Nucleus accumbens (tissue), 56 donors: ENCODE data around the gene SYT15B.
A peak's percentile ranks its signal among the peaks of the same experiment; 100 is the strongest.
"Not testable (repeated sequence)": the region's sequence is repeated elsewhere in the genome, so short reads cannot be mapped to it uniquely, and the experiment has no call there.

Experiments
- DNase-seq, 56 donors: peaks; one replicate each; lab custom pipeline; 2025; lab: John Stamatoyannopoulos, UW

Gene SYT15B

DNA sequence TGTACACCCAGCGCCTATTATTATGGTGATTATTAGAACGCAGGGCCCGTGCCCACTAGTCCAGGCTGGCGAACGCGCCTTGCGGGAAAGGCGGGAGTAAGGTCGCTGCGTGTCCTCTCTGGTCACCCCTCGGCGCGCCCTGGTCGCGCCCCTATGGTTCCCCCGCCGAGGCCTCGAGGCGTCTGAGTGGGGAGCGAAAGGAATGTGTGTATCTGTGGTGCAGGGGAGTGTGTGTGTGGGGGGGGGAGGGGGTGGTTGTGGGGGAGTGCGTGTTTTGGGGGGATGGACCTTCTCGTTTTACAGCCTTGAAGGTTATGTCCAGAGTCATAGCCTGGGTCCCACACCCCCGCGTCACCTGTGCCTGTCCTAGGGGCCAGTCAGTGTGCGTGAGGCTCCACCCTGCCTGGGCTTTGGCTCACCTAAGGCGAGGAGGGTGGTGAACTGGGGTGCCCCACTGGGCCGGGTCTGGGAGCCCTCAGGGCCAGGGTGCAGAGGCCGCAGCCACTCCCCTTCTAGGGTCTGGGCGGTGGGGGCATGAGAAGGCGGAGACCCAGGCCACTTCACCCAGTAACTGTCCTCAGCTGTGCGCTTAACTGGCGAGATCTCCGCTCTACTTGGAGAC is at the start of gene SYT15B:
TSS of gene SYT15B (minus strand) at position 39 of the 622 bp plus-strand sequence. CDS start 952 bp downstream, outside the sequence.
- not testable (repeated sequence) for DNase-seq

DNA sequence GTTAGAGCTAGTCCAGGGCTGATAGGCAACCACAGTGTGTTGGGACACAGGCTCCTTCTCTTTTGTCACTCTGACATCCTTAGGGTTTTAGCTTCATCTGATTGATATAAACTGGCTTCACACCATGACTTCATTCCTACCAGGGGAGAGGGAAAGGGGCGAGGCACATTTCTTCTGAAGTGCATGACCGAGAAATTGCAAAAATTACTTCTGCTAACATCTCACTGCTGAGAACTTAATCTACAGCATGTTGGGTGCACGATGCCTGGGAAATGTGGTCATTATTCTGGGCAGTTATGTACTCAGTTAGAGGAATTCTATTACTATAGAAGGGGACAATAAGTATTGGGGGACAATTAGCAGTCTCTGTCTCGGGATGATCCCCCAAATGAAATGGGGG is 16.2 kb upstream of the SYT15B start:
- DNase-seq: not testable (repeated sequence)

DNA sequence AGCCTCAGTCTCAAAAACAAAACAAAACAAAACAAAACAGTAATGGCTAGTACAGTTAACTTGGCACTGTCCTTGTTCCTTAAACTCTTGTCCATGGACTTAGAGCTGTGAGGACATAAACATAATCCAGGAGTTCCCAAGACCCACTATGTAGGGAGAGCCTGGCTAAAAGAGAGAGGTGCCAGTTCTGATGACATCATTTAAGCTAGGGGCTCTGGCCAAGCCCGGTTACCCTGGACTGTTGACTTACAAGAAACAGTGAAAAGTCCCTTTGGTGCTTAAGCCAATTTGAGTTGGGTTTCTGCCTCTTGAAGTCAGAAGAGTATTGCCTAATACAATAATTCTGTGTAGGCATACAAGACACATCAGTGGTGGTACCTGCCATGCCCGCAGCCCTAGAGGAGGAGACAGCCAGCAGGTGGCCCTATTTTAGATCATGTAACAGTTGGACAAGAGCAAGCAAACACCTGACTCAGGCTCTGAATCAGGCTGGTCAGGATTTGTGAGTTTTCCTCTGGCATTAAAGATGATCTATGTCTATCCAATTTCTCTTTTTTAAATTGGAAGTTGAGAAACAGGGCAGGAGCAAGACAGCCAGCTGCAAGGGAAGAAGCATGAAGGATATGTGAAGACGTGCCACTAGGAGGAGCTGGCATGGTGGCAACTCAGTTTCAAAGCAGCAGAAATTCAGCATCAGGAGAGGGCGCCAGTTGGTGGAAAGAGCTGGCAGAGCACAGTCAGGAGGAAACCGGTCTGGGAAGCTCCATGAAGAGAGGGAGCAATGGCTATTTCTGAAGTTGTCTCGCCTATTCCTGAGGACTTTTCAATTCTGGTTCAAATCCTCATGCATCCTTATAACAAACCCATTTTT is 12.2 kb upstream of the SYT15B start:
- peak in 34 of 56 donors; percentile 3 to 64 (median 25) for DNase-seq

DNA sequence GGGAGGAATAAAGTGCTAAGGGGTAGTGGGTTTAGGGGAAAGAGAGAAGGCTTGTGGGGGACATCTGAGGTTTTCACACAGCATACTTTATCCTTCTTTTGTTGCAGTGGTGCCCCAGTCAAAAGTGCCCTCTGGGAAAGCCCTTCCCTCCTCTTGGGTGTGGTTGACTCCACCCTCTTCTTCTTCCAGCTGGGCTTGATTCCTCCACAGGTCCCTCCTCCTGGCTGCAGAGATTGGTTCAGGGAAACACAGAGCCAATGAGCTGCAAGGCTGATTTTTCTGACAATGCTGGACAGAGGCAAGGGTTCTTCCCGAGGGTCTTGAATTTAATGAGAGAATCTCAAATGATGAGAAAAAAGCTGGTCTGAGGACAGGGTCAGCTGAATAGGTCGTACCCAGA is 7.4 kb upstream of the SYT15B start:
- DNase-seq: not testable (repeated sequence)

DNA sequence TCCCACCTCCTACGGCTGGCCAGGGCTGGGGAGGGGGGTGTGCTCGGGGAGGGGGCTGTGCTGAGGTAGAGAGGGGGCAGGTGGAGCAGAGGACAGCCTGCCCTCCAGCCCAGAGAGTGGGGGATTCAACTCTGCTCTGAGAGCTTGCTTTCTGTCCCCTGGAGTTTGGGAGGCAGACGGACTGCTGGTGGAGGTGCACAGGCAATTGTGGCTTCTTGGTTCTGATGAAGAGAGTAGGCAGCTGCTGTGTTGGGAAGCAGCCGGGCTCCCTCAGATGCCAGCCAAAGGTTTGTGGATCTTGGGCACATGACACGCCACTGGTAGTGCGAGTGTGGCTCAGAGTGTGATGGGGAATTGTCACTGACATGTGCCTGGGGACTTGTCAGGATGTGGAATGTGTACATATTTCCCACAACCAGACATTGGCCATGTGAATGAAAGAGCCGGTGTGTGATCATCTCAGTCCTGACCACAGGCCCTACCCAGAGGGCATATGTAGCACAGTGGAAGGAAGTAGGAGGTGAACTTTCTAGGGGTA is 5.3 kb upstream of the SYT15B start:
- DNase-seq: not testable (repeated sequence)

DNA sequence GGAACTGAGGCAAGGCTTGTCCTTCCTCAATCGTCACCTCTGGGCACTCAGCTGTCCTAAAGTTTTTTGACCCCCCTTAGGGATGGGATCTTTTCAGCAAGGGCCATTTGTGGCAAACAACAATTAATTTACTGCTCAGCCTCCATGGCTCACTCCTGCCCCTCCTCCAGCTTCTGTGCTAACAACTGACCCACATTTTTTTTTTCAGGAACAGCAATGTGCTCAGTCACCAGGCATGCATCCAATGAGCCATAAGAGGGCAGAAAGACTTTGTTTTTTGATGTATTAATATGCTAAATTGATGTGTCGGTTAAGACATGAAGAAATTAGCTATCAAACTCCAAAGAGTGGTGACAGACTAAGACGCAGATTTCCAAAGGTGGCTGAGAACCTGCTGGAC is 4.7 kb upstream of the SYT15B start:
- not testable (repeated sequence) for DNase-seq

DNA sequence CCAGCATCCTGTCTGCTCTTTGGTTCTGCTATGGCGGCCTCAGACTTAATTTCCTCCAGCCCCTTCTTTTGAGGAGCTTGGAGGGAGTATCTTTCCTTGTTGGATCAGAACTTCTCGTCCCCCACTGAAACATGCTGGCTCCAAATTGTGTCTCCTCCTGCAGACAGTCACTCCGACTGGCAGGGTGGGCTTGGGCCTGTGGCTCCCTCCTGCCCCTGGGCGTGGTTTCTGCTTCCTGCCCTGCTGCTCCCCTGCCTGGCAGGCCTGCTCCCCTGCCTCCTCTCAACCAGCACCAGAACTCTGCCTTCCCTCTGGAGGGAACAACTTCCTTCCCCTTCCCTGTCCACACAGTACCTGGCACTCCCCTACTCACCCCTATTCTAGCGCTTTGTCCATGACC is 3.8 kb upstream of the SYT15B start:
- not testable (repeated sequence) for DNase-seq

DNA sequence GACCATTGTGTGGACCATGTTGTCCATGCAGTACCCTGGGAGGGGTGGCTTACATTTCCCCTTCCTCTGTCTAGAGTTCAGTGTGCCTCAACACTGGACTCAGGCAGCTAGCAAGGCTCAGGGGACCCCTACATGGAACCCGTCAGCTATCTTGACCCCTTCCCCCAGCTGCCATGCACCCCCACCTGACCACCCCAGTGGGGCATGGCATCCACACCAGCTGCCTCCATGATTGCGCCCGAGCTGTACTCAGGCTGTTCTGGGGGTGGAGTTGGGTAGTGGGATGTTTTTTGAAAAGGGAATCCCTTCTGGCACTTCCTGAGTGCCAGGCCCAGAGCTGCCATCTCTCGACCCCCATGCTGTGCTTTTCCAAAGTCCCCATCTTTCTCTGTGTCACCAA is 1.8 kb upstream of the SYT15B start:
- DNase-seq: not testable (repeated sequence)

DNA sequence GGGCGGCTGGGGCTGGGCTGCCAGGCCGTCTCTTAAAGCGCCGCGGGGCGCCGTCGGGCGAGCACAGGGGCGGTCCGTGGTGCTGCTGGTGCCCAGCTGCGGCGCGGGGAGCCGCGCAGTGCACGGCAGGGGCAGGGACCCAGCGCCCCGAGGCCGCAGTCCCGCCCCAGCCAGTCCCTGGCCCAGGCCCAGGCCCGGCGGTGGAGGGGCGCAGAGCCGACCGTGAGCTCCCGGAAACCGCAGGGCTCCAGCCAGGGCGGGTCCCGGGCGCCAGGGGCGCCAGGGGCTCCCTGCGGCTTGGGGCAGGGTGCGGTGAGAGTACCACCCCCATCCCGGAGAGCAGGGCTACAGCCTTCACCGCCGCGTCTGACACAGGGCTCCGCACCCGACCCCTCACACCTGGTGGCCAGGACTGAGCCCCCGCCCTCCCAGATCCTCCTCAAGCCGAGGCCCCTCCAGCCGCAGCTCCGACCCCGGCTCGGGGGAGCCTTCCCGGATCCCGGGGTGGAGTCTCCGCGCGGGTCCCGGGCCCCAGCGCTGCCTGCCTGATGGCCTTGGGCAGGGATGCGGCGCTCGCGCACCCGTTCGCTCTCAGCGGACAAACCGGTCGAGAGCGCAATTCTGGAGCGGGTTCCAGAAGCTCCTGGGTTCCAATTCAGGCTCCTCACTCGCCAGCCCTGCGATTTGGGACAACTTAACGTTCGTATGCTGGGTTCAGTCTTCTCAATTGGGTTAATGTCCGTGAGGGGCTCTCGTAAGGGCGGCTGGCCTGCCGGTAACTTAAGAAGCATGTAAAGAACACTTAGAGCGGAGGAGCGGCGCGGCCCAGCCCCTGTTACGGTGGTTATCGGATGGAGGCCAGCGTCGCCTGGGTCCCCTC is 478 bp downstream of the SYT15B start:
- not testable (repeated sequence) for DNase-seq

DNA sequence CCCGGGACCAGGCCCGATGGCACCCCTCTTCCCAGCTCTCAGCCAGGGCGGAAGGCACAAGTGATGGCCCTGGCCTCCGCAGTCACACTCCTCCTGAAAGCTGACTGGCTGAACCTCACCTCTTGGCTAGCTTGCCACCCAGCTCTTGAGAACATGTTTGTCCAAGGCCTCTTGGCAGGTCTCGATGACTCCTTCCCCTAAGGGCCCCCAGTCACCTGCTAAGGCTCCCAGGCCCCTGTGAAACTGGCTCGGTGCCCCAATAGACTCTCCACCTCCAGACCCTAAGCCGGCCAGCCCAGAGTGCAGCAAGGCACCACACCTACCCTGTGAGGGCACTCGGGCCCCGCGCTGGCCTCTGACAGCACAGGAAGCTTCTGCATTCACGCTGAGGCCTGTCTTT is 4.5 kb downstream of the SYT15B start:
- DNase-seq: not testable (repeated sequence)

DNA sequence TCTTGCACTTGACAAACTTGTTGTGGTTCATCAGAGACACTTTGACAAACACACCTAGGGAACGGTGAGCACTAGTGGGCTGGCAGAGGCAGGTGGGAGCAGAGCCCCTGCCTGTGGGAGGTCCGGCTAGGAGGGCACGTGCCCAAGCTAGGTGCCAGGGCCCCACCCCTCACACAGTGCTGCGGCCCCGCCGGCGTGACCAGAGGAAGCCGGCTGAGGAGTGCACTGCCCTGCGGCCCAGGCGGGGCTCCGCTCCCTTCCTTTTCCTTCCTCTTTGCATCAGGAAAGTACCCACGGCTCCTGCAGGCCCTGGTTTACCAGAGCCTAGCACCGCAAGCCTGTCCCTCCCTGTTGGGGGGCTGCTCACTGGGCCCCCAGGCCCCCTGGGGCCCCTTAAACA is 7.2 kb downstream of the SYT15B start:
- DNase-seq: not testable (repeated sequence)

DNA sequence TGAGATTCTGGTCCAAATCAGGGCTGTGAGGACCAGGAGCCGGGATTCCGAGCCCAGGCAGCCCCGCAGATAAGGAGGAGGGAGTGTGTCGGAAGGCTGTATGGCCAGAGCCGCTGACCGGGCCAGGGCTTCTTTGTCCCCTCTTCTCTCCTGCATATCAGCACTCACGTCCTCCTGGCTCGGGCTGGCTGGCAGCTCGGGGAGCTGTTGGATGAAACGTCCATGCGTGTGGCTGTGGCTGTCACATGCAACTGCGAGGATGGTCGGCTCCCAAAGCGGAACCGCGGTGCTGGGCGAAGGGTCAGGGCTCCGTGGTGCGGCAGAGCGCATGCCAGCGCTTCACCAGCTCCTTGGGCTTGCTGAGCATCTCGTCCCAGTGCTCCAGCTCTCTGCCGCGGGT is 9.5 kb downstream of the SYT15B start:
- DNase-seq: not testable (repeated sequence)

DNA sequence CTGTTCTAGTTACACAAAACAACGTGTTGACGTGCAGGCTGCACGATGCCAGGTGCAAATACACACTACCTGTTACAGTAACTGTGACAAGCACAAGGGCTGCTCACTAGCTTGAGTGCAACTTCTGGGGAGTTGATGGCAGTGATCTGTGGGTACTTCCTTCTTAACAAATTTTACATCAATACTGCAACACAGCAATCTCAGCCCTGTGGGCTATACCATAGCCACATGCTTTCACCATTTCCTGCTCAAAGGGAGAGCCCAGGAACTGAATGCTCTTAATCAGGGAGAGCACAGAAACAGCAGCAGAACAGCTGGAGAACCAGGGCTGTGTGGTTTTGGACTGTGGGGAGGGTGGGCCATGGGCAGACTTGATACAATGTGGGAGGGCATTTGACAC is 10.2 kb downstream of the SYT15B start:
- not testable (repeated sequence) for DNase-seq

DNA sequence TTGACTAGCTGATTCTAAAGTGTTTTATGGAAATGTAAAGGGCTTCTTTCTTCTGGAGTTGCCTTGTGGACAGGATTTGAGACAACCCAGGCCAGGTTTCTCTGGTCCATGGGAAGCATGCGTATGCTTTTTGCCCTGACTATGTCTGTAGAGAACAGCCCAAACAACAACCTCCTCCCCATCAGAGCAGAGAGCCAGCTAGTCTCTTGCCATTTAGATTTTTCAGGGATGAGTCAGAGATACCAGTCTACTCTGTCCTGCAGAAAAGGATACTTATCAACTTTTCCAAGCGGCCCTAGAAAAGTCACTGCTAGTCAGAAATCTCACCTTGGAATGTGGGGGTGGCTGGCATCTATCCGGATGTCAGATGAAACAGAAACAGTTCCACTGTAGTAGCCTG is 11.6 kb downstream of the SYT15B start:
- not testable (repeated sequence) for DNase-seq

DNA sequence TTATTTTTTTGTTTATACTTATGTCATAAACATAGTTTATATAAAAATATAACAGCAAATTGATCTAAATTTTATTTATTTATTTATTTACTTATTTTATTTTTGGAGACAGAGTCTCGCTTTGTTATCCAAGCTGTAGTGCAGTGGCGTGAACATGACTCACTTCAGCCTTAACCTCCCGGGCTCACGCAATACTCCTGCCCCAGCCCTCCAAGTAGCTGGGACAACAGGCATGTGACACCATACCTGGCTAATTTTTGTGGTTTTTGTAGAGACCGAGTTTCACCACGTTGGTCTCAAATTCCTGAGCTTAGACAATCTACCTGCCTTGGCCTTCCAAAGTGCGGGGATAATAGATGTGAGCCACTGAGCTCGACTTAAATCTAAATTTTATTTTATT is 13.0 kb downstream of the SYT15B start:
- DNase-seq: not testable (repeated sequence)

DNA sequence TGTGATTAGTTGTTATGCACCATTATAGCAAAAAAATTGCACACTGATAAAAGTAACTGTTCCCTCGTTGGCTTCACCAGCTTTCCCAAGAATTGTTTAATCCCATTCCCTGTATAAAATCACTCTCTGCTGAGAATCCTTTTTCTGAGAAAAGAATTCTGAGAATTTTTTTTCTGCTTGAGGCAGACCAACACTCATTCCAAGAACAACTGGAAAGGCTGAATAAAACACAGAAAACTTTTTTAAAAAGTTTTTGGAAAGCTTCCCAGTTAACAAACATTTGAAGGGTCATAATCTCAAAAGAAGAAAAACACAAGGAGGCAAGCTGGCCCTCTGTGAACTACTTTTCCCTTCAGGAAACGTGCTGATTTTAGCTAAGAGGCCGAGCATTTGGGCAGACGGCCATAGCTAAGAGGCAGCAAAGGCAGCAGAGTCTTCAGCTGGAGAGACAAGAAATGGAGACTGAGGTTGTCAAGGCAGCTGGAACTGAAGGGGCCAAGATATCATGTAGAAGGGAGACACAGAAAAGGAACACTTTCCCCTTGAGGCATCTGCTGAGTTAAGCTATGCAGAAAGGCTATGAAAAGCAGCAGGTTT is 16.5 kb downstream of the SYT15B start:
- not testable (repeated sequence) for DNase-seq

DNA sequence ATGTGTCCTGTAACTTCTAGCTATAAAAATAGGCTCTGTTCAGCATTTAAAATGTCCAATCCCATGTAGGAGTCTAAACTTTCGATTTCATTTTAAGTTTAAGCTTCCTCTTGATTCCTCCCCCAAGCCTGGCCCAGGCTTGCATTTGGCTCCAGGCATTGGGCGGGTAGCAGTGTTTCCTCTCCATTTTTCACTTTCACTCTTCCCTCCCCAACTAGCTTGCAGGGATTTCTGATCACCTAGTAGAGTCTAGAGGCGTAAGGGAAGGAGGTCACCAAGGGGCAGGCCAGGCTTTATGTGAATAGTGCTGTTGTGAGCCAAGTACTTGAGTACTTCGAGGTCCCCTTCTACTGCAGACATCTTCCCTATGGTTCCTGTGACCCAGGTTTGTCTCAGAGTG is 18.5 kb downstream of the SYT15B start:
- DNase-seq: not testable (repeated sequence)

DNA sequence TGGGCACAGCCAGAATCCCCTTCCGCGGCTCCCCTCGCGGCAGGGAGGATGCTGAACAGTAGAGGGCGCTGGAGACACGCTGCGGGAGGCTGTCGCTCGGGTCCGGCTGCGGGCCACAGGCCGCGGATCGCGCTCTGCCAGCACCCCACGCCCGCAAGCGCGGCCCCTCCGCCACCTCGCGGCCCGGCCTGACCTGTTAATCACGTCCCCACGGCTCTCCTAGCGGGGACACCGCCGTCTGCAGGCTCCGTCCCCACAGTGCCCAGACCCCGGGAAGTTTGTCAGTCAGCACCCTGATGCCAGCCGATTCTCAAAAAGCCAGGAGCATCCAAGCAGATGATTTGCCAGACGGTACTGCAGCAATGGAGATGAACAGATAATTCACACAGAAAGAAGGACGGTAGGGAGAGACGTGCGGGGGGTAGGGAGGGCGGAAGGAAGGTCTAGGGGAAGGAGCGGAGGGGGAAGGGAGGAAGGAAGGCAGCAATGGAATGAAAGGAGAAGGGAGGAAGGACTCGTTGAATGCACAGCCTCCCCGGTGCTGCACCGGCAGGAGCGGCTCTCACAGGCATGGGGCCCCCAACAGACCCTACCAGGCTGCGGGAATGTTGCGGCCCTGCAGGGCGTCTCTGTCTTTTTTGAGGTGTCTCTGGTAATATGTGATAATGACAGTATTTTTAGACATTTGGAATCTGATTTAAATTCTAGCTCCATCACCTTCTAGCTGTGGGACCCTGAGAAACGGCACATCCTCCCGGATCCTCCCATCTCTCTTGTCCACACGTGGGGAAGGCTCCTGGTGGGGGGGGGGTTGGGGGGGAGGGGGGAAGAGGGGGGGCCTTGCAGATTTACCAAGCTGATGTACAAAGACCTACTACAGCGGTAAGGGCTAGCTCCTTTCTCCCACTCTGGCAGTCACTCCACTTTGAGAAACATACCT is 19.5 kb downstream of the SYT15B start:
- not testable (repeated sequence) for DNase-seq

DNA sequence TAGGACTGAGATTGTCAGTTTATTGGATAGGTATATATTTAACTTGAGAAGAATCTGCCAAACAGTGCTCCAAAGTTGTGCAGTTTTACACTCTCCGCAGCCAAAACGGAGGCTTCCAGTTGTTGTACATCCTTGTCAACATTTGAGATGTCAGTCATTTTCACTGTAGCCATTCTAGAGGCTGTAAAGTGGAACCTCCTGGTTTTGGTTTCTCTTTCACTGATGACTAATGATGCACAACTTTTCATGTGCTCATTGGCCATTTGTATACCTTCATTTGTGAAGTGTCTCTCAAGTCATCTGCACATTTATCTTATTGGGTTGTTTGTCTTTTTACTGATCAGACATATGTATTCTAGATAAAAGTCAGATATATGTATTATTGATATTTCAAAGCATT is 22.5 kb downstream of the SYT15B start:
- not testable (repeated sequence) for DNase-seq
